IMR-90 (cell line): ENCODE measurements around the gene PLCB2. TPM values are rescaled to one million over a fixed set of nuclear protein-coding genes. Genes with fewer than 3 reads are reported as not detected.

Source experiments
- ATAC-seq: fragments of 200-7000 bp; cut with Tn5 transposase; 2 replicates; pipeline ENCODE4 v1.9.1; 2020; ENCODE audit warnings: low read depth, mild to moderate bottlenecking, moderate library complexity
- BruUV-seq: library from RNA; stranded (reverse); fragments of 400-500 nt; replicated peaks from 2 replicates; lab custom pipeline; 2021; lab: Mats Ljungman, UMichigan
- CTCF ChIA-PET: fragments of 300-600 bp; formaldehyde crosslinking; extraction: SDS; loops from one replicate; lab custom pipeline; 2021; ENCODE audit warnings: antibody characterized with exemption; lab: Yijun Ruan, JAX
- POLR2A ChIA-PET: fragments of 300-600 bp; sonication (Branson Sonifier 250); formaldehyde crosslinking; loops from one replicate; lab custom pipeline; 2022; ENCODE audit warnings: antibody characterized with exemption; ENCODE audit not compliant: unreplicated experiment; lab: Charles Lee
- DNase-seq: peaks from one replicate; pipeline ENCODE4 v3.0.0; 2013
- H2AFZ ChIP-seq: replicated peaks from 2 replicates; pipeline ENCODE3; 2013; ENCODE audit warnings: low read length, mild to moderate bottlenecking; ENCODE audit not compliant: poor library complexity
- H2AK5ac ChIP-seq: 2 replicates; pipeline ENCODE4 v1.6.1; 2013; ENCODE audit warnings: low read depth, low read length, inconsistent platforms
- H2AK9ac ChIP-seq: replicated peaks from 2 replicates; pipeline ENCODE3; 2013; ENCODE audit warnings: mild to moderate bottlenecking, low read depth, low read length, moderate library complexity; ENCODE audit not compliant: poor library complexity
- H2BK120ac ChIP-seq: 2 replicates; pipeline ENCODE4 v1.6.1; 2013; ENCODE audit warnings: low read depth, low read length, inconsistent platforms
- H2BK15ac ChIP-seq: 3 replicates; pipeline ENCODE4 v1.6.1; 2013; ENCODE audit warnings: low read depth, low read length, inconsistent platforms
- H2BK20ac ChIP-seq: 2 replicates; pipeline ENCODE4 v1.6.1; 2013; ENCODE audit warnings: low read depth, mild to moderate bottlenecking, inconsistent platforms, low read length, moderate library complexity
- H2BK5ac ChIP-seq: 2 replicates; pipeline ENCODE4 v1.6.1; 2013; ENCODE audit warnings: mild to moderate bottlenecking, low read depth, low read length, inconsistent platforms; ENCODE audit not compliant: poor library complexity, severe bottlenecking
- H3K14ac ChIP-seq: replicated peaks from 2 replicates; pipeline ENCODE4 v1.6.1; 2013; ENCODE audit warnings: low read depth, low read length, inconsistent platforms
- H3K18ac ChIP-seq: 2 replicates; pipeline ENCODE4 v1.6.1; 2013; ENCODE audit warnings: low read depth, low read length, control low read depth
- H3K23ac ChIP-seq: 2 replicates; pipeline ENCODE4 v1.6.1; 2013; ENCODE audit warnings: low read depth, low read length, inconsistent platforms
- H3K27ac ChIP-seq: 2 replicates; pipeline ENCODE4 v1.5.1; 2013; ENCODE audit warnings: mild to moderate bottlenecking, control low read depth, low read length; ENCODE audit not compliant: insufficient read depth
- H3K27me3 ChIP-seq: 2 replicates; pipeline ENCODE4 v1.6.1; 2013; ENCODE audit warnings: low read length; ENCODE audit not compliant: control insufficient read depth, insufficient read depth
- H3K36me3 ChIP-seq: 2 replicates; pipeline ENCODE4 v1.6.1; 2013; ENCODE audit warnings: low read length, mixed read lengths; ENCODE audit not compliant: control insufficient read depth, insufficient read depth
- H3K4ac ChIP-seq: 2 replicates; pipeline ENCODE4 v1.6.1; 2013; ENCODE audit warnings: low read depth, low read length, inconsistent platforms
- H3K4me1 ChIP-seq: 2 replicates; pipeline ENCODE4 v1.6.1; 2013; ENCODE audit warnings: low read length, mixed read lengths; ENCODE audit not compliant: control insufficient read depth, insufficient read depth
- H3K4me2 ChIP-seq: 2 replicates; pipeline ENCODE4 v1.6.1; 2013; ENCODE audit warnings: low read depth, mild to moderate bottlenecking, control low read depth, low read length, moderate library complexity
- H3K4me3 ChIP-seq: 2 replicates; pipeline ENCODE4 v1.5.1; 2013; ENCODE audit warnings: low read depth, mild to moderate bottlenecking, control low read depth, low read length, moderate library complexity; ENCODE audit not compliant: insufficient read depth
- H3K56ac ChIP-seq: 2 replicates; pipeline ENCODE4 v1.6.1; 2013; ENCODE audit warnings: low read length, inconsistent platforms; ENCODE audit not compliant: insufficient read depth; ENCODE audit errors: extremely low read depth
- H3K79me1 ChIP-seq, 2 experiments: 2 replicates each; pipeline ENCODE4 v1.6.1; 2013; ENCODE audit warnings: low read length in 2 of 2, inconsistent platforms in 1 of 2, low read depth in 1 of 2
- H3K9ac ChIP-seq: 2 replicates; pipeline ENCODE4 v1.6.1; 2013; ENCODE audit warnings: low read depth, low read length, control low read depth
- H3K9me1 ChIP-seq: 2 replicates; pipeline ENCODE4 v1.6.1; 2013; ENCODE audit warnings: low read length, inconsistent platforms; ENCODE audit not compliant: insufficient read depth
- H3K9me3 ChIP-seq: 2 replicates; pipeline ENCODE4 v1.6.1; 2013; ENCODE audit warnings: low read length; ENCODE audit not compliant: control insufficient read depth, insufficient read depth
- H4K20me1 ChIP-seq: 2 replicates; pipeline ENCODE4 v1.6.1; 2013; ENCODE audit warnings: low read length, inconsistent platforms; ENCODE audit not compliant: insufficient read depth
- H4K5ac ChIP-seq: 2 replicates; pipeline ENCODE4 v1.6.1; 2013; ENCODE audit warnings: mild to moderate bottlenecking, low read depth, low read length, control low read depth
- H4K8ac ChIP-seq, 2 experiments: 2 replicates each; pipeline ENCODE4 v1.6.1; 2013; ENCODE audit warnings: low read depth in 2 of 2, low read length in 2 of 2, control low read depth in 1 of 2, inconsistent platforms in 1 of 2
- H4K91ac ChIP-seq: 2 replicates; pipeline ENCODE4 v1.6.1; 2013; ENCODE audit warnings: low read depth, low read length, inconsistent platforms; ENCODE audit not compliant: insufficient read depth
- BHLHE40 ChIP-seq: fragments of 150-350 bp; IDR thresholded peaks from 2 replicates; pipeline ENCODE4 v1.6.1; 2016; ENCODE audit warnings: mild to moderate bottlenecking, low read depth, low read length
- CEBPB ChIP-seq: IDR thresholded peaks from 2 replicates; pipeline ENCODE4 v1.6.1; 2012; ENCODE audit warnings: low read depth, low read length, improper control_type of control experiment
- CHD1 ChIP-seq: IDR thresholded peaks from 2 replicates; pipeline ENCODE4 v1.6.1; 2012; ENCODE audit warnings: low read depth, low read length, improper control_type of control experiment
- CTCF ChIP-seq: conservative IDR thresholded peaks from 2 replicates; pipeline ENCODE4 v1.5.1; 2012; ENCODE audit warnings: mild to moderate bottlenecking, low read depth, low read length, improper control_type of control experiment
- ELK1 ChIP-seq: fragments of 150-350 bp; IDR thresholded peaks from 2 replicates; pipeline ENCODE4 v1.6.1; 2016; ENCODE audit warnings: low read depth, mild to moderate bottlenecking, low read length, moderate library complexity, borderline replicate concordance
- FOS ChIP-seq: fragments of 150-350 bp; IDR thresholded peaks from 2 replicates; pipeline ENCODE4 v1.6.1; 2016; ENCODE audit warnings: low read depth, low read length
- MAFK ChIP-seq: IDR thresholded peaks from 2 replicates; pipeline ENCODE4 v1.6.1; 2012; ENCODE audit warnings: low read depth, low read length, improper control_type of control experiment
- MAZ ChIP-seq: IDR thresholded peaks from 2 replicates; pipeline ENCODE4 v1.6.1; 2012; ENCODE audit warnings: low read depth, mild to moderate bottlenecking, low read length, improper control_type of control experiment, moderate library complexity, borderline replicate concordance
- MXI1 ChIP-seq: IDR thresholded peaks from 2 replicates; pipeline ENCODE4 v1.6.1; 2012; ENCODE audit warnings: low read depth, mild to moderate bottlenecking, low read length, moderate library complexity, borderline replicate concordance
- NFE2L2 ChIP-seq: fragments of 150-350 bp; IDR thresholded peaks from 2 replicates; pipeline ENCODE4 v1.6.1; 2016; ENCODE audit warnings: low read depth, mild to moderate bottlenecking, low read length
- POLR2A ChIP-seq: IDR thresholded peaks from 2 replicates; pipeline ENCODE4 v1.6.1; 2012; ENCODE audit warnings: mild to moderate bottlenecking, low read depth, low read length
- RAD21 ChIP-seq: IDR thresholded peaks from 2 replicates; pipeline ENCODE4 v1.6.1; 2012; ENCODE audit warnings: low read length, improper control_type of control experiment
- RCOR1 ChIP-seq: IDR thresholded peaks from 2 replicates; pipeline ENCODE4 v1.6.1; 2012; ENCODE audit warnings: mild to moderate bottlenecking, low read length, improper control_type of control experiment; ENCODE audit not compliant: insufficient replicate concordance
- RFX5 ChIP-seq: IDR thresholded peaks from 2 replicates; pipeline ENCODE4 v1.8.0; 2012; ENCODE audit warnings: low read depth, mild to moderate bottlenecking, low read length, moderate library complexity
- SMC3 ChIP-seq: fragments of 150-350 bp; IDR thresholded peaks from 2 replicates; pipeline ENCODE4 v1.6.1; 2016; ENCODE audit warnings: low read depth, mild to moderate bottlenecking, antibody characterized with exemption, low read length, moderate library complexity
- USF2 ChIP-seq: fragments of 150-350 bp; IDR thresholded peaks from 2 replicates; pipeline ENCODE4 v1.6.1; 2017; ENCODE audit warnings: mild to moderate bottlenecking, antibody characterized with exemption, low read length, low read depth
- WGBS, 2 experiments: methylation state at CpG; one replicate each; pipeline versions ENCODE4 v1.1.5 to v1.1.7; 2013; ENCODE audit warnings: missing lambda C conversion rate in 2 of 2; ENCODE audit not compliant: insufficient read length in 1 of 2; ENCODE audit errors: extremely low coverage in 2 of 2; 5-methylcytosine and 5-hydroxymethylcytosine counted together
- dilution Hi-C: fragments of 300-500 bp; cut with HindIII; formaldehyde crosslinking; loops from one replicate; pipeline ENCODE4 v1.14.3; 2018; ENCODE audit warnings: low sequenced_read_pairs; ENCODE audit not compliant: unreplicated experiment
- in situ Hi-C: fragments of 300-500 bp; cut with MboI; formaldehyde crosslinking; loops from 3 replicates; pipeline ENCODE4 v1.14.3; 2019; ENCODE audit warnings: low sequenced_read_pairs, inconsistent platforms, mixed read lengths
- intact Hi-C: fragments of 100-400 bp; cut with micrococcal nuclease; formaldehyde crosslinking; loops from 2 replicates; pipeline ENCODE4 v1.10.0; 2022
- polyA plus RNA-seq, 3 experiments: library from polyadenylated mRNA; depleted of rRNA; stranded (reverse); fragments of >200 nt; gene quantifications; 2 replicates each; pipeline ENCODE4 v1.2.3, GENCODE V29; 2012; ENCODE audit warnings: low replicate concordance in 1 of 3
- total RNA-seq: library from RNA; depleted of rRNA; stranded (reverse); fragments of >200 nt; gene quantifications from 2 replicates; pipeline ENCODE4 v1.2.3, GENCODE V29; 2012

Gene PLCB2
- total and polyA plus RNA-seq, 2 of the 4 experiments (the other 2 are of a cell fraction): 0.18 to 1.4 TPM

GRCh38 chr15:40302288-40302886 lies 5.3 kb downstream of the PLCB2 start:
- intact Hi-C loops: no loop called here
- Histone ChIP-seq H3K23ac (no peak overlapping the region), H3K9me3 (peaks cover 8% of the 10 kb centered on the region), H3K9ac (no peak overlapping the region), H2BK20ac (no peak overlapping the region), H3K18ac (no peak overlapping the region), H2AK9ac (peak overlapping the region; percentile 3), H4K8ac (no peak overlapping the region), H3K14ac (no peak overlapping the region), H3K4me1 (peaks cover 3% of the 10 kb centered on the region), H2BK120ac (no peak overlapping the region), H3K36me3 (no peaks in the 10 kb centered on the region), H4K5ac (no peak overlapping the region), H3K56ac (no peak overlapping the region), H3K27ac (no peak overlapping the region), H3K4ac (no peak overlapping the region), H3K79me1 (no peaks in the 10 kb centered on the region), H4K20me1 (no peaks in the 10 kb centered on the region), H3K9me1 (no peaks in the 10 kb centered on the region), H4K91ac (no peak overlapping the region), H2AFZ (no peak overlapping the region), H3K4me3 (no peak overlapping the region), H3K27me3 (peaks cover 64% of the 10 kb centered on the region), H2AK5ac (no peak overlapping the region), H2BK15ac (no peak overlapping the region), H3K4me2 (no peak overlapping the region), H2BK5ac (no peak overlapping the region)
- DNase-seq: no peak
- no TSS peak for BruUV-seq
- 80% methylated on average over 12 of the region's 19 CpGs; no CpG with 5 or more reads in 1 of the 2 experiments for WGBS, 2 experiments
- POLR2A ChIA-PET: no interaction called here
- in situ Hi-C loops: no loop called here
- ATAC-seq: no peak
- CTCF ChIA-PET: no interaction called here
- dilution Hi-C loops: no loop called here
- TF ChIP-seq FOS (no peak), RCOR1 (no peak), CTCF (no peak), MXI1 (no peak), MAZ (no peak), NFE2L2 (no peak), POLR2A (no peak), RAD21 (no peak), ELK1 (no peak), CEBPB (no peak), RFX5 (no peak), BHLHE40 (no peak), MAFK (no peak), CHD1 (no peak), USF2 (no peak), SMC3 (no peak)
